Keratinocyte (primary cell): ENCODE measurements around the gene FMN1. TPM values are rescaled to one million over a fixed set of nuclear protein-coding genes. Genes with fewer than 3 reads are reported as not detected.

Source experiments
- DNase-seq: peaks from one replicate; pipeline ENCODE4 v3.0.0-alpha.2; 2011; ENCODE audit warnings: low read depth, missing footprints, low spot score
- FAIRE-seq: peaks from 2 replicates; lab custom pipeline; 2011; peaks lifted over from hg19 to GRCh38; lab: Jason Lieb, UNC
- H2AFZ ChIP-seq: 2 replicates; pipeline ENCODE4 v1.6.0; 2012; ENCODE audit warnings: low read length, control low read depth, inconsistent platforms; ENCODE audit not compliant: control insufficient read depth
- H3K27ac ChIP-seq: 2 replicates; pipeline ENCODE4 v1.5.1; 2011; ENCODE audit warnings: low read length; ENCODE audit not compliant: control insufficient read depth, insufficient read depth
- H3K27me3 ChIP-seq: 3 replicates; pipeline ENCODE4 v1.6.0; 2011; ENCODE audit warnings: low read length; ENCODE audit not compliant: control insufficient read depth, insufficient read depth; ENCODE audit errors: extremely low read depth
- H3K36me3 ChIP-seq, 2 experiments: 2 replicates in 1 of 2; 3 replicates in 1 of 2; pipeline ENCODE4 v1.5.1; 2011; ENCODE audit warnings: low read length in 2 of 2, mild to moderate bottlenecking in 1 of 2; ENCODE audit not compliant: control insufficient read depth in 2 of 2, insufficient read depth in 2 of 2; ENCODE audit errors: extremely low read depth in 1 of 2
- H3K4me1 ChIP-seq: 3 replicates; pipeline ENCODE4 v1.5.1; 2011; ENCODE audit warnings: low read length; ENCODE audit not compliant: control insufficient read depth, insufficient read depth; ENCODE audit errors: extremely low read depth
- H3K4me2 ChIP-seq: 3 replicates; pipeline ENCODE4 v1.6.0; 2011; ENCODE audit warnings: low read depth, low read length; ENCODE audit not compliant: control insufficient read depth, insufficient read depth; ENCODE audit errors: extremely low read depth
- H3K4me3 ChIP-seq, 3 experiments: fragments of 200-600 bp in 1 of 3; sonication (generic) in 1 of 3; 2 replicates in 2 of 3; 3 replicates in 1 of 3; pipeline ENCODE4 v1.5.1; 2011 to 2016; ENCODE audit warnings: low read length in 3 of 3, mild to moderate bottlenecking in 3 of 3, control low read depth in 2 of 3, inconsistent platforms in 1 of 3, low read depth in 1 of 3, mixed read lengths in 1 of 3, mixed run types in 1 of 3, moderate library complexity in 1 of 3; ENCODE audit not compliant: control insufficient read depth in 2 of 3, insufficient read depth in 2 of 3; ENCODE audit errors: extremely low read depth in 1 of 3
- H3K79me2 ChIP-seq: 2 replicates; pipeline ENCODE4 v1.6.0; 2012; ENCODE audit warnings: low read length; ENCODE audit not compliant: control insufficient read depth, insufficient read depth
- H3K9ac ChIP-seq: 3 replicates; pipeline ENCODE4 v1.6.0; 2011; ENCODE audit warnings: low read length; ENCODE audit not compliant: control insufficient read depth, insufficient read depth; ENCODE audit errors: extremely low read depth
- H3K9me1 ChIP-seq: 3 replicates; pipeline ENCODE4 v1.6.0; 2011; ENCODE audit warnings: low read length; ENCODE audit not compliant: control insufficient read depth, insufficient read depth; ENCODE audit errors: extremely low read depth
- H3K9me3 ChIP-seq: 2 replicates; pipeline ENCODE4 v1.5.1; 2012; ENCODE audit warnings: low read depth, low read length; ENCODE audit not compliant: control insufficient read depth
- H4K20me1 ChIP-seq: 3 replicates; pipeline ENCODE4 v1.6.0; 2011; ENCODE audit warnings: low read length; ENCODE audit not compliant: control insufficient read depth, insufficient read depth; ENCODE audit errors: extremely low read depth
- EZH2 ChIP-seq: IDR thresholded peaks from one replicate; pipeline ENCODE4 v1.6.1; 2012; ENCODE audit warnings: inconsistent platforms, mild to moderate bottlenecking, low read length, moderate library complexity
- dilution Hi-C: fragments of 300-500 bp; cut with MboI; formaldehyde crosslinking; loops from one replicate; pipeline ENCODE4 v1.7.0; 2020; ENCODE audit warnings: low sequenced_read_pairs; ENCODE audit not compliant: extremely low pct_ligation_motif_present
- polyA plus RNA-seq, 5 experiments: library from polyadenylated mRNA; depleted of rRNA in 3 of 5; stranded (reverse) in 3 of 5; stranded (forward) in 1 of 5; unstranded in 1 of 5; fragments of >200 nt; gene quantifications; 1 replicate in 1 of 5; 2 replicates in 3 of 5; 3 replicates in 1 of 5; pipeline versions ENCODE4 v1.2.1 to v1.2.3, GENCODE V29; 2011 to 2012; ENCODE audit warnings: missing spikeins in 2 of 5, low read depth in 1 of 5, low replicate concordance in 1 of 5
- TF ChIP-seq, protein P1 (sequence below), 3 experiments: IDR thresholded peaks in 1 of 3; conservative IDR thresholded peaks in 1 of 3; optimal IDR thresholded peaks in 1 of 3; 2 replicates in 2 of 3; 3 replicates in 1 of 3; pipeline versions ENCODE3 to v1.5.1; 2011; ENCODE audit warnings: low read length in 3 of 3, mild to moderate bottlenecking in 3 of 3, moderate library complexity in 2 of 3, control low read depth in 1 of 3, inconsistent platforms in 1 of 3; ENCODE audit not compliant: insufficient read depth in 2 of 3; ENCODE audit errors: extremely low read depth in 1 of 3

The FMN1 gene
- polyA plus RNA-seq, 1 donor (not counting 4 experiments of a cell fraction or from before 2014, with no cell fraction given) = 0.71 TPM

DNA sequence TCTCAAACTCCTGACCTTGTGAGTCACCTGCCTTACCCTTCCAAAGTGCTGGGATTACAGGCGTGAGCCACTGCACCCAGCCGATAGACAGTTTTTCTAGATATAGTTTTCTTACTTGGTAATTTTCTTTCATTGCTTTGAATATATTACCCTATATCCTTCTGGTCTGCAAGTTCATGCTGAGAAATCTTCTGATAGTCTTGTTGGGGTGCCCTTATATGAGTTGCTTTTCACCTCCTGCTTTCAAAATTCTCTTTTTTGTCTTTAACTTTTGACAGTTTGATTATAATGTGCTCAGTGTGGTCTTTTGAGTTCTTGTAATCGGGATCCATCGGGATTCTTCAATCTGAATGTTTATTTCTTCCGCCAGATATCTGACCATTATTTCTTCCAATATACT is 259.4 kb downstream of the FMN1 start:
- dilution Hi-C loops = no loop called here
- Histone ChIP-seq H3K27ac (no peak overlapping the region), H3K4me3 (no peak overlapping the region), H4K20me1 (no peaks in the 10 kb centered on the region), H3K4me2 (no peak overlapping the region), H3K27me3 (no peaks in the 10 kb centered on the region), H2AFZ (no peak overlapping the region), H3K36me3 (no peaks in the 10 kb centered on the region), H3K9ac (no peak overlapping the region), H3K4me1 (no peaks in the 10 kb centered on the region), H3K9me3 (no peaks in the 10 kb centered on the region), H3K79me2 (no peaks in the 10 kb centered on the region), H3K9me1 (no peaks in the 10 kb centered on the region)
- no peak for FAIRE-seq
- DNase-seq = no peak
- no peak for TF ChIP-seq EZH2
- TF ChIP-seq, protein P1, sequence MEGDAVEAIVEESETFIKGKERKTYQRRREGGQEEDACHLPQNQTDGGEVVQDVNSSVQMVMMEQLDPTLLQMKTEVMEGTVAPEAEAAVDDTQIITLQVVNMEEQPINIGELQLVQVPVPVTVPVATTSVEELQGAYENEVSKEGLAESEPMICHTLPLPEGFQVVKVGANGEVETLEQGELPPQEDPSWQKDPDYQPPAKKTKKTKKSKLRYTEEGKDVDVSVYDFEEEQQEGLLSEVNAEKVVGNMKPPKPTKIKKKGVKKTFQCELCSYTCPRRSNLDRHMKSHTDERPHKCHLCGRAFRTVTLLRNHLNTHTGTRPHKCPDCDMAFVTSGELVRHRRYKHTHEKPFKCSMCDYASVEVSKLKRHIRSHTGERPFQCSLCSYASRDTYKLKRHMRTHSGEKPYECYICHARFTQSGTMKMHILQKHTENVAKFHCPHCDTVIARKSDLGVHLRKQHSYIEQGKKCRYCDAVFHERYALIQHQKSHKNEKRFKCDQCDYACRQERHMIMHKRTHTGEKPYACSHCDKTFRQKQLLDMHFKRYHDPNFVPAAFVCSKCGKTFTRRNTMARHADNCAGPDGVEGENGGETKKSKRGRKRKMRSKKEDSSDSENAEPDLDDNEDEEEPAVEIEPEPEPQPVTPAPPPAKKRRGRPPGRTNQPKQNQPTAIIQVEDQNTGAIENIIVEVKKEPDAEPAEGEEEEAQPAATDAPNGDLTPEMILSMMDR (optimal IDR thresholded peaks at IDR 0.05 in 1 of 3, IDR thresholded peaks at IDR 0.05 in 1 of 3, conservative IDR thresholded peaks at IDR 0.05 in 1 of 3; ENCODE audit: extremely low read depth in 1 of 3, insufficient read depth in 2 of 3, low read length in 3 of 3) = no peak

DNA sequence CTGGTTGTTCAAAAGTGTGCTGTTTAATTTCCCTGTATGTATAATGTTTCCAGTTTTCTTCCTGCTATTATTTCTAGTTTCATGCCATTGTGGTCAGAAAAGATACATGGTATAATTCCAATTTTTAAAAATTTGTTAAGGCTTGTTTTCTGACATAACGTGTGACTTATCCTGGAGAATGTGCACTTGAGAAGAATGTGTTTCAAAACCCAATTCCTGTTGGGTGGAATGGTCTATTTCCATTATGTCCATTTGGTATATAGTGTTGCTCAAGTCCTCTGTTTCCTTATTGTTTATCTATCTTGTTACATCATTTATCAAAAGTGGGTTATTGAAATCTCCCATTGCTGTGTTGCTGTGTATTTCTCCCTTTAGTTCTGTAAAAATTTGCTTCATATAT is 261.3 kb downstream of the FMN1 start:
- Histone ChIP-seq H3K9me1 (no peaks in the 10 kb centered on the region), H3K4me3 (no peak overlapping the region), H3K79me2 (no peaks in the 10 kb centered on the region), H3K27ac (no peak overlapping the region), H3K9ac (no peak overlapping the region), H3K4me1 (no peaks in the 10 kb centered on the region), H3K27me3 (no peaks in the 10 kb centered on the region), H4K20me1 (no peaks in the 10 kb centered on the region), H2AFZ (no peak overlapping the region), H3K9me3 (no peaks in the 10 kb centered on the region), H3K4me2 (no peak overlapping the region), H3K36me3 (no peaks in the 10 kb centered on the region)
- no peak for DNase-seq
- dilution Hi-C loops = no loop called here
- no peak for FAIRE-seq
- TF ChIP-seq, protein P1 (optimal IDR thresholded peaks at IDR 0.05 in 1 of 3, IDR thresholded peaks at IDR 0.05 in 1 of 3, conservative IDR thresholded peaks at IDR 0.05 in 1 of 3; ENCODE audit: extremely low read depth in 1 of 3, insufficient read depth in 2 of 3, low read length in 3 of 3) = no peak
- no peak for TF ChIP-seq EZH2
